GM12878 (cell line): Measurements from ENCODE around the gene GUCA2B. TPM values are rescaled to one million over a fixed set of nuclear protein-coding genes. Genes with fewer than 3 reads are reported as not detected.

Source experiments
- ATAC-seq: fragments of 200-7000 bp; cut with Tn5 transposase; 3 replicates; pipeline ENCODE4 v1.9.1; 2020; ENCODE audit warnings: mild to moderate bottlenecking, moderate library complexity
- BruUV-seq: library from RNA; stranded (reverse); fragments of 400-500 nt; replicated peaks from 2 replicates; lab custom pipeline; 2021; lab: Mats Ljungman, UMichigan
- CTCF ChIA-PET: fragments of 300-600 bp; sonication (Branson Sonifier 250); formaldehyde crosslinking; extraction: SDS; loops from one replicate; lab custom pipeline; 2021; ENCODE audit warnings: inconsistent platforms; lab: Yijun Ruan, JAX
- POLR2A ChIA-PET: fragments of 350-600 bp; formaldehyde crosslinking; extraction: SDS; loops from one replicate; lab custom pipeline; 2021; ENCODE audit warnings: inconsistent platforms; lab: Charles Lee
- RAD21 ChIA-PET: fragments of 300-600 bp; sonication (Branson Sonifier 250); formaldehyde crosslinking; loops from one replicate; lab custom pipeline; 2023; ENCODE audit warnings: antibody characterized with exemption; ENCODE audit not compliant: unreplicated experiment; lab: Charles Lee
- SMC1A ChIA-PET: fragments of 300-600 bp; sonication (Branson Sonifier 250); formaldehyde crosslinking; loops from one replicate; lab custom pipeline; 2023; ENCODE audit not compliant: unreplicated experiment, uncharacterized antibody; lab: Charles Lee
- DNase-seq: peaks from one replicate; pipeline ENCODE4 v3.0.0-alpha.2; 2011; ENCODE audit warnings: low read depth, low spot score
- FAIRE-seq: peaks from 3 replicates; lab custom pipeline; 2011; peaks lifted over from hg19 to GRCh38; lab: Jason Lieb, UNC
- H2AFZ ChIP-seq: 2 replicates; pipeline ENCODE4 v1.6.0; 2011; ENCODE audit warnings: low read depth, low read length, control low read depth; ENCODE audit not compliant: control insufficient read depth
- H3K27ac ChIP-seq: 2 replicates; pipeline ENCODE4 v1.5.1; 2011; ENCODE audit warnings: control low read depth; ENCODE audit not compliant: control insufficient read depth, insufficient read depth
- H3K27me3 ChIP-seq, 2 experiments: replicated peaks in 1 of 2; 2 replicates each; pipeline versions ENCODE4 v1.6.0 to v1.6.1; 2011; ENCODE audit warnings: low read length in 1 of 2; ENCODE audit not compliant: control insufficient read depth in 2 of 2, insufficient read depth in 2 of 2
- H3K36me3 ChIP-seq, 2 experiments: 2 replicates each; pipeline ENCODE4 v1.5.1; 2011; ENCODE audit warnings: low read length in 1 of 2; ENCODE audit not compliant: control insufficient read depth in 2 of 2, insufficient read depth in 2 of 2
- H3K4me1 ChIP-seq: 2 replicates; pipeline ENCODE4 v1.6.1; 2011; ENCODE audit warnings: mild to moderate bottlenecking, low read length, moderate library complexity, mixed read lengths; ENCODE audit not compliant: control insufficient read depth, insufficient read depth
- H3K4me2 ChIP-seq: 2 replicates; pipeline ENCODE4 v1.6.0; 2011; ENCODE audit warnings: control low read depth; ENCODE audit not compliant: control insufficient read depth, insufficient read depth
- H3K4me3 ChIP-seq: fragments of 200-600 bp; sonication (generic); 2 replicates; pipeline ENCODE4 v1.5.1; 2016
- H3K79me2 ChIP-seq: 2 replicates; pipeline ENCODE4 v1.6.0; 2011; ENCODE audit warnings: low read length; ENCODE audit not compliant: control insufficient read depth, insufficient read depth
- H3K9ac ChIP-seq: 2 replicates; pipeline ENCODE4 v1.8.0; 2011; ENCODE audit warnings: low read length, control low read depth, mixed read lengths; ENCODE audit not compliant: control insufficient read depth, insufficient read depth
- H3K9me3 ChIP-seq: replicated peaks from 3 replicates; pipeline ENCODE4 v1.5.1; 2011; ENCODE audit warnings: mild to moderate bottlenecking, low read length; ENCODE audit not compliant: control insufficient read depth, insufficient read depth
- H4K20me1 ChIP-seq: 2 replicates; pipeline ENCODE4 v1.6.0; 2011; ENCODE audit not compliant: control insufficient read depth, insufficient read depth
- CBFB ChIP-seq: IDR thresholded peaks from 2 replicates; pipeline ENCODE4 v1.6.1; 2016; ENCODE audit warnings: antibody characterized with exemption, low read depth
- HDAC6 ChIP-seq: fragments of 200-600 bp; sonication (generic); IDR thresholded peaks from one replicate; pipeline ENCODE4 v1.8.0; 2017; ENCODE audit warnings: antibody characterized with exemption; ENCODE audit not compliant: unreplicated experiment
- NRF1 ChIP-seq: conservative IDR thresholded peaks from 2 replicates; pipeline ENCODE4 v1.6.1; 2011; ENCODE audit warnings: mild to moderate bottlenecking, low read depth, low read length, improper control_type of control experiment
- USF1 ChIP-seq: IDR thresholded peaks from 2 replicates; pipeline ENCODE4 v1.6.1; 2011; ENCODE audit warnings: borderline replicate concordance, low read depth, mild to moderate bottlenecking, moderate library complexity, mixed read lengths, low read length; ENCODE audit not compliant: insufficient read depth; ENCODE audit errors: extremely low read length
- WGBS: methylation state at CpG from one replicate; pipeline ENCODE4 v1.1.6; 2016; ENCODE audit warnings: low lambda C conversion rate; ENCODE audit not compliant: insufficient replicate concordance, insufficient coverage; ENCODE audit errors: missing lambda C conversion rate; 5-methylcytosine and 5-hydroxymethylcytosine counted together
- in situ Hi-C: fragments of 300-500 bp; cut with MboI; formaldehyde crosslinking; loops from 9 replicates; pipeline ENCODE4 v1.14.3; 2018; ENCODE audit warnings: mixed read lengths
- intact Hi-C: fragments of 100-400 bp; cut with micrococcal nuclease; formaldehyde crosslinking; loops from one replicate; pipeline ENCODE4 v1.14.2; 2022; ENCODE audit not compliant: unreplicated experiment
- polyA plus RNA-seq, 11 experiments: library from polyadenylated mRNA; depleted of rRNA in 4 of 11; unstranded in 6 of 11; stranded (reverse) in 5 of 11; fragments of >200 nt; fragmentation: Nextera tagmentation in 4 of 11; fragmentation: Illumina TruSeq in 1 of 11; extraction: Ambion mirVana in 4 of 11; extraction: Trizol in 1 of 11; gene quantifications; 1 replicate in 1 of 11; 2 replicates in 10 of 11; pipeline versions ENCODE4 v1.2.1 to v1.2.3, GENCODE V29; 2011 to 2016; ENCODE audit warnings: inconsistent platforms in 2 of 11, missing spikeins in 2 of 11, low read depth in 1 of 11
- total RNA-seq, 4 experiments: library from RNA; depleted of rRNA in 3 of 4; stranded (reverse); fragments of >200 nt in 3 of 4; fragmentation: Illumina TruSeq in 1 of 4; extraction: Trizol in 1 of 4; gene quantifications; 2 replicates each; pipeline versions ENCODE4 v1.2.1 to v1.2.3, GENCODE V29; 2013 to 2021

GUCA2B gene
- total and polyA plus RNA-seq, 10 of the 15 experiments (the other 5 are each of a cell fraction or from before 2014, with no cell fraction given) = not detected

GRCh38 chr1:42127767-42128166 is 25.4 kb upstream of the GUCA2B start:
- Histone ChIP-seq H3K36me3 (no peaks in the 10 kb centered on the region), H3K4me1 (no peaks in the 10 kb centered on the region), H4K20me1 (no peaks in the 10 kb centered on the region), H3K27ac (no peak overlapping the region), H3K79me2 (no peaks in the 10 kb centered on the region), H3K9ac (no peak overlapping the region), H3K4me3 (no peak overlapping the region), H3K9me3 (no peaks in the 10 kb centered on the region), H3K27me3 (no peaks in the 10 kb centered on the region), H2AFZ (no peak overlapping the region), H3K4me2 (no peak overlapping the region)
- 66% methylated on average over 6 of the region's 6 CpGs for WGBS
- in situ Hi-C loops = no loop called here
- CTCF ChIA-PET = interaction anchor here (0.8 to 1.0 kb wide), 2 partner anchors 28 to 46 kb away, joined by 3 read pairs; no protein-coding TSS in a partner anchor
- ATAC-seq = no peak
- no peak for FAIRE-seq
- SMC1A ChIA-PET = interaction anchor here (1.0 kb wide), 1 partner anchor 10 kb away, joined by 4 read pairs; no protein-coding TSS in a partner anchor
- no peak for DNase-seq
- RAD21 ChIA-PET = no interaction called here
- intact Hi-C loops = no loop called here
- no peak for TF ChIP-seq HDAC6
- no peak for TF ChIP-seq CBFB
- no peak for TF ChIP-seq NRF1
- POLR2A ChIA-PET = no interaction called here
- no TSS peak for BruUV-seq

GRCh38 chr1:42128499-42128898 is 24.7 kb upstream of the GUCA2B start:
- POLR2A ChIA-PET = no interaction called here

More at GRCh38 chr1:42128499-42128898, 24.7 kb upstream of the GUCA2B start:
- H3K4me3 ChIP-seq = no peak overlapping the region
- no TSS peak for BruUV-seq
- FAIRE-seq (no peak), ATAC-seq (no peak)
- no peak overlapping the region for H2AFZ ChIP-seq
- no peak overlapping the region for H3K27ac ChIP-seq
- ChIA-PET SMC1A (interaction anchor here (1.0 kb wide), 1 partner anchor 10 kb away, joined by 4 read pairs; no protein-coding TSS in a partner anchor), RAD21 (no interaction called here)
- no peaks in the 10 kb centered on the region for H3K4me1 ChIP-seq
- H3K9me3 ChIP-seq = no peaks in the 10 kb centered on the region
- 45% methylated on average over 2 of the region's 2 CpGs for WGBS
- H4K20me1 ChIP-seq = no peaks in the 10 kb centered on the region
- intact Hi-C loops = no loop called here
- H3K27me3 ChIP-seq = no peaks in the 10 kb centered on the region
- TF ChIP-seq USF1 = no peak
- TF ChIP-seq, all 136 proteins: peak for 0
- in situ Hi-C loops = no loop called here
- H3K4me2 ChIP-seq = no peak overlapping the region
- DNase-seq = no peak
- CTCF ChIA-PET = interaction anchor here (1.0 kb wide), 1 partner anchor 45 kb away, joined by 3 read pairs; no protein-coding TSS in a partner anchor
- no peaks in the 10 kb centered on the region for H3K36me3 ChIP-seq
- H3K9ac ChIP-seq = no peak overlapping the region
- H3K79me2 ChIP-seq = no peaks in the 10 kb centered on the region
